ENCODE data around the gene EXOC3L4.

- TF ChIP-seq RFX5 (IDR thresholded peaks at IDR 0.05; ENCODE audit: borderline replicate concordance, low read depth, low read length): no peak
- no peak for TF ChIP-seq ATF3 (IDR thresholded peaks at IDR 0.05; ENCODE audit: insufficient read depth, low read depth, low read length)
- TF ChIP-seq NRF1 (IDR thresholded peaks at IDR 0.05; ENCODE audit: low read depth, low read length): no peak
- TF ChIP-seq POLR2A (IDR thresholded peaks at IDR 0.05; ENCODE audit: control extremely low read depth in 1 of 2, low read depth in 2 of 2, low read length in 2 of 2): no peak
- TF ChIP-seq CTCF (IDR thresholded peaks at IDR 0.05; ENCODE audit: control extremely low read depth in 1 of 3, insufficient read depth in 1 of 3, low read depth in 1 of 3, low read length in 3 of 3): no peak
- no peak for TF ChIP-seq RBBP5 (IDR thresholded peaks at IDR 0.05; ENCODE audit: borderline replicate concordance, low read depth, low read length)
- no peak for TF ChIP-seq TAF1 (IDR thresholded peaks at IDR 0.05; ENCODE audit: low read depth, low read length)
- no peak for TF ChIP-seq RXRA (IDR thresholded peaks at IDR 0.05; ENCODE audit: insufficient read depth, low read depth, low read length)
- no peak for TF ChIP-seq EP300 (IDR thresholded peaks at IDR 0.05; ENCODE audit: borderline replicate concordance in 1 of 2, low read depth in 2 of 2, low read length in 2 of 2)
- no peak for TF ChIP-seq SP1 (IDR thresholded peaks at IDR 0.05; ENCODE audit: low read depth, low read length)
Observed at GRCh38 chr14:103129301-103130016, 34.9 kb downstream of the EXOC3L4 start.

All from H1 (cell line).